PC-3 (cell line): Measurements from ENCODE around the gene SMYD1. TPM values are rescaled to one million over a fixed set of nuclear protein-coding genes. Genes with fewer than 3 reads are reported as not detected.

Experiments used
- ATAC-seq: fragments of 200-7000 bp; cut with Tn5 transposase; 2 replicates; pipeline ENCODE4 v1.9.1; 2020; ENCODE audit warnings: mild to moderate bottlenecking, moderate library complexity
- BruUV-seq: library from RNA; stranded (reverse); fragments of 400-500 nt; replicated peaks from 2 replicates; lab custom pipeline; 2021; lab: Mats Ljungman, UMichigan
- CTCF ChIA-PET: fragments of 300-600 bp; sonication (Branson Sonifier 250); formaldehyde crosslinking; loops from one replicate; lab custom pipeline; 2022; ENCODE audit warnings: antibody characterized with exemption; lab: Charles Lee
- POLR2A ChIA-PET: fragments of 300-600 bp; sonication (Branson Sonifier 250); formaldehyde crosslinking; loops from one replicate; lab custom pipeline; 2022; ENCODE audit warnings: antibody characterized with exemption; ENCODE audit not compliant: unreplicated experiment; lab: Charles Lee
- DNase-seq: peaks from one replicate; pipeline ENCODE4 v3.0.0-alpha.2; 2015
- H2AFZ ChIP-seq: fragments of 300-600 bp; sonication (generic); 2 replicates; pipeline ENCODE4 v1.6.0; 2016; ENCODE audit warnings: antibody characterized with exemption, low read length
- H3F3A ChIP-seq: fragments of 300-600 bp; sonication (generic); one replicate; pipeline ENCODE4 v1.6.0; 2017; ENCODE audit warnings: antibody characterized with exemption, low read length, control low read depth, mild to moderate bottlenecking; ENCODE audit not compliant: unreplicated experiment
- H3K27ac ChIP-seq: fragments of 300-600 bp; sonication (generic); 2 replicates; pipeline ENCODE4 v1.5.1; 2016; ENCODE audit warnings: mild to moderate bottlenecking, low read length
- H3K27me3 ChIP-seq: fragments of 300-600 bp; sonication (generic); 2 replicates; pipeline ENCODE4 v1.6.1; 2016; ENCODE audit warnings: low read length, mixed read lengths
- H3K36me3 ChIP-seq: fragments of 300-600 bp; sonication (generic); 2 replicates; pipeline ENCODE4 v1.6.1; 2016; ENCODE audit warnings: low read depth, mixed run types, low read length, mixed read lengths
- H3K4me1 ChIP-seq: fragments of 300-600 bp; sonication (generic); 2 replicates; pipeline ENCODE4 v1.5.1; 2016; ENCODE audit warnings: low read length; ENCODE audit not compliant: insufficient read depth
- H3K4me2 ChIP-seq: fragments of 300-600 bp; sonication (generic); 2 replicates; pipeline ENCODE4 v1.6.0; 2016; ENCODE audit warnings: low read length
- H3K4me3 ChIP-seq: fragments of 300-600 bp; sonication (generic); 2 replicates; pipeline ENCODE4 v1.5.1; 2016; ENCODE audit warnings: mild to moderate bottlenecking, low read length, mixed read lengths
- H3K79me2 ChIP-seq: fragments of 300-600 bp; sonication (generic); 2 replicates; pipeline ENCODE4 v1.6.1; 2017; ENCODE audit warnings: low read length, mixed read lengths
- H3K9ac ChIP-seq: fragments of 300-600 bp; sonication (generic); 2 replicates; pipeline ENCODE4 v1.6.0; 2016; ENCODE audit warnings: mild to moderate bottlenecking, low read length
- H3K9me2 ChIP-seq: fragments of 300-600 bp; sonication (generic); replicated peaks from 2 replicates; pipeline ENCODE4 v1.6.1; 2016; ENCODE audit warnings: mixed run types, low read length, mixed read lengths
- H3K9me3 ChIP-seq: fragments of 300-600 bp; sonication (generic); 2 replicates; pipeline ENCODE4 v1.6.1; 2016; ENCODE audit warnings: low read length, mixed read lengths
- H4K20me1 ChIP-seq: fragments of 300-600 bp; sonication (generic); 2 replicates; pipeline ENCODE4 v1.6.1; 2016; ENCODE audit warnings: low read length, mixed read lengths
- EZH2 ChIP-seq: fragments of 300-600 bp; sonication (generic); IDR thresholded peaks from one replicate; pipeline ENCODE4 v1.6.1; 2017; ENCODE audit warnings: antibody characterized with exemption, mild to moderate bottlenecking, low read length; ENCODE audit not compliant: unreplicated experiment
- EZH2phosphoT487 ChIP-seq: fragments of 300-600 bp; sonication (generic); IDR thresholded peaks from 2 replicates; pipeline ENCODE4 v1.6.1; 2018; ENCODE audit warnings: mild to moderate bottlenecking, antibody characterized with exemption, low read length, borderline replicate concordance
- intact Hi-C: fragments of 100-400 bp; cut with micrococcal nuclease; formaldehyde crosslinking; loops from 2 replicates; pipeline ENCODE4 v1.9.0; 2023
- total RNA-seq: library from RNA; depleted of rRNA; stranded (reverse); fragments of >200 nt; gene quantifications from 2 replicates; pipeline ENCODE4 v1.2.3, GENCODE V29; 2014
- TF ChIP-seq, protein P1 (sequence below): fragments of 300-600 bp; sonication (generic); conservative IDR thresholded peaks from 2 replicates; pipeline ENCODE4 v1.5.1; 2017; ENCODE audit warnings: antibody characterized with exemption, low read depth, mild to moderate bottlenecking, low read length

The SMYD1 gene
- total RNA-seq, 1 experiment from 2014 or later: not detected

DNA sequence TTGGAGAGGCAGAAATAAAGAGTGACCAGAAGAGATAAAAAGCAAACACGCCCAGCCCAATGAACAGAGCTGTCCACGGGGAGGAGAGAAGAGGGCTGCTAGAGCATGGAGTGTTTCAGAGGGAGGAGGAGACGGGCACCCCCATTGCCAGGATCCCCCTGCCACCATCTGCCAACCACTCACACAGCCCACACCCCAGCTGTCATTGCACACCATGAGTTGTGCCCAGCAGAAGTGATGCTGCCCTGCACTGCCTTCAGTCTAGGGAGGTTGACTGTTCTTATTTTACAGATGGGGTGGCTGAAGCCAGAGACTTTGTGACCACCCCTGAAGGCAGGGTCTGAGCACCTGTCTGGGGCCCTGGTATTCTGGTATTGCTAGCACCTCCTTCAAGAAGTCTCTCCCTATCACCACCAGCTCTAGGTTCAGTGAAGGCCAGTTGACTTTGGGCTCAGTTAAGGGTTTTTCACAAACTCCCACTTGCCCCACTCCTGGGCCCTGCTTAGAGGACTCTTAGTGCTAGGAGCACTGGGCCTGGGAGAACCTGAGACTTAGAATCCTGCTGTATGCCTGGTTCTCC, 57.8 kb downstream of the SMYD1 start:
- TF ChIP-seq, protein P1, sequence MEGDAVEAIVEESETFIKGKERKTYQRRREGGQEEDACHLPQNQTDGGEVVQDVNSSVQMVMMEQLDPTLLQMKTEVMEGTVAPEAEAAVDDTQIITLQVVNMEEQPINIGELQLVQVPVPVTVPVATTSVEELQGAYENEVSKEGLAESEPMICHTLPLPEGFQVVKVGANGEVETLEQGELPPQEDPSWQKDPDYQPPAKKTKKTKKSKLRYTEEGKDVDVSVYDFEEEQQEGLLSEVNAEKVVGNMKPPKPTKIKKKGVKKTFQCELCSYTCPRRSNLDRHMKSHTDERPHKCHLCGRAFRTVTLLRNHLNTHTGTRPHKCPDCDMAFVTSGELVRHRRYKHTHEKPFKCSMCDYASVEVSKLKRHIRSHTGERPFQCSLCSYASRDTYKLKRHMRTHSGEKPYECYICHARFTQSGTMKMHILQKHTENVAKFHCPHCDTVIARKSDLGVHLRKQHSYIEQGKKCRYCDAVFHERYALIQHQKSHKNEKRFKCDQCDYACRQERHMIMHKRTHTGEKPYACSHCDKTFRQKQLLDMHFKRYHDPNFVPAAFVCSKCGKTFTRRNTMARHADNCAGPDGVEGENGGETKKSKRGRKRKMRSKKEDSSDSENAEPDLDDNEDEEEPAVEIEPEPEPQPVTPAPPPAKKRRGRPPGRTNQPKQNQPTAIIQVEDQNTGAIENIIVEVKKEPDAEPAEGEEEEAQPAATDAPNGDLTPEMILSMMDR: no peak
- TF ChIP-seq EZH2phosphoT487 (no peak), EZH2 (no peak)
- intact Hi-C loops: no loop called here
- CTCF ChIA-PET: no interaction called here
- H3K79me2 ChIP-seq: no peaks in the 10 kb centered on the region
- no peak for DNase-seq
- no peak overlapping the region for H3K4me2 ChIP-seq
- POLR2A ChIA-PET: no interaction called here
- H3F3A ChIP-seq: no peaks in the 10 kb centered on the region
- H3K9me2 ChIP-seq: no peaks in the 10 kb centered on the region
- BruUV-seq: no TSS peak
- H4K20me1 ChIP-seq: no peaks in the 10 kb centered on the region
- no peak for ATAC-seq
- no peak overlapping the region for H3K4me3 ChIP-seq
- no peak overlapping the region for H3K9ac ChIP-seq
- no peak overlapping the region for H3K27ac ChIP-seq
- peaks cover 65% of the 10 kb centered on the region for H3K27me3 ChIP-seq
- H3K9me3 ChIP-seq: no peaks in the 10 kb centered on the region
- H3K36me3 ChIP-seq: no peaks in the 10 kb centered on the region
- no peak overlapping the region for H2AFZ ChIP-seq
- no peaks in the 10 kb centered on the region for H3K4me1 ChIP-seq

DNA sequence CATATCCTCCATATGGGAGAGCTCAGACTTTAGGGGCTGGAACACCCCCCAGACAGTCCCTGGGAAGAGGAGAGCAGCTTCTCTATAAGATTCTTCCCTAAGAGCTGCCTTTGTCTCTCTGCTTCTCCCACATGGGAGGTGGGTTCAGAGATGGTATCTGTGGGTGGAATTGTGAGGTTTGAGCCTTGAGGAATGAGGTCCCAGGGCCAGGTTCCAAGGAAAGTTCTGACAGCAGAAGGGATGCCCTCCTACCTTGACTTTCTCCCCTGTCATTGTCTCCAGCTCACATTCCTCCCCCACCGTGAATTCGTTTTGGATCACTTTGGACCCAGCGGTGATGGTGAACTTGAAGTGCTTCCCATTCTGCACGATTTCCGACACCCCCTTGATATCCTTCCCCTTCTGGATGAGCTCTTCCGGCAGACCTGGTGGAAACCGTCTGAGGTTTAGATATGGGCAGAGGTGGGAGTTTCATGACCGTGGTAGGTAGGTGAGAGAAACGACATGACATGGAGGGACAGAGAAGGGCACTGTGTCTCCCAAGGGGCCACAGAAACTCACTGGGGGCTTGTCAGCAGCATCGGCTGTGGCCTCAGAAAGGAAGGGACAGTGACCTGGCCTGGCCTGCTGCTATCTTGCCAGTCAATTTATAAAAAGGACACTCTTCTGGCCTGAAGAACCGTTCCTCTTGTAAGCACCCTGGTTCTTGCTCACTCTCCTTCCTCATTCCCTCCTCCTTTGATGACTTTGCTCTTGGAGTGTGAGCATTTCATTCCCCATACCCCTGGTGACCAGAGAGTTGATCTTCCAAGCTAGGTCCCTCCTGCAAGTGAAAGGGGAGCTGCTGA, 58.5 kb downstream of the SMYD1 start:
- ChIA-PET POLR2A (no interaction called here), CTCF (no interaction called here)
- no peaks in the 10 kb centered on the region for H3K9me3 ChIP-seq
- no TSS peak for BruUV-seq
- ATAC-seq: no peak
- TF ChIP-seq EZH2 (no peak), EZH2phosphoT487 (no peak)
- TF ChIP-seq, protein P1: no peak
- H3K9ac ChIP-seq: no peak overlapping the region
- no peak overlapping the region for H3K27ac ChIP-seq
- H3K9me2 ChIP-seq: no peaks in the 10 kb centered on the region
- no peaks in the 10 kb centered on the region for H3F3A ChIP-seq
- H3K79me2 ChIP-seq: no peaks in the 10 kb centered on the region
- intact Hi-C loops: no loop called here
- no peak overlapping the region for H2AFZ ChIP-seq
- H3K4me1 ChIP-seq: no peaks in the 10 kb centered on the region
- H3K4me2 ChIP-seq: no peak overlapping the region
- H4K20me1 ChIP-seq: no peaks in the 10 kb centered on the region
- H3K36me3 ChIP-seq: no peaks in the 10 kb centered on the region
- H3K4me3 ChIP-seq: no peak overlapping the region
- DNase-seq: no peak
- peaks cover 65% of the 10 kb centered on the region for H3K27me3 ChIP-seq
